RCC 7860 (cell line): ENCODE data around the gene TRIM40.

Experiments
- DNase-seq: peaks from one replicate; pipeline ENCODE4 v3.0.0-alpha.2; 2015; ENCODE audit warnings: low spot score
- FAIRE-seq: peaks from 2 replicates; lab custom pipeline; 2012; peaks lifted over from hg19 to GRCh38; lab: Jason Lieb, UNC

Gene TRIM40

DNA sequence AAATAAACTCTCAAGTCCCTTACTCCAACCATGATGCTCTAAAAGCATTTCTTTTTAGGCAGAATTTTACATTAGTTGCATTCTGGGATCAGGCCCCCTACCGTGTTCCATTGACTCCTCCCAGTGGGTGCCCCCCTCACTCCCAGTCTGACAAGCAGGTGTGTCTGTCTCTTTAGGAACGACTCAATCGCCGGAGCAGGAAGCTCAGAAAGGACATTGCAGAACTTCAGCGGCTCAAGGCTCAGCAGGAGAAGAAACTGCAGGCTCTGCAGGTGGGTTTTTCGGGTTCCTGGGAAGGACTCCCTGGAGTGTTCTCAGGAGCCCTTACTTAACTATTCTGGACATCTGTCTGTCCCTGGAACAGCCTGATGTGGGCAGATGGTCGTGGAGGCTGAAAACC lies 9.9 kb downstream of the TRIM40 start:
- FAIRE-seq (no peak), DNase-seq (no peak)

DNA sequence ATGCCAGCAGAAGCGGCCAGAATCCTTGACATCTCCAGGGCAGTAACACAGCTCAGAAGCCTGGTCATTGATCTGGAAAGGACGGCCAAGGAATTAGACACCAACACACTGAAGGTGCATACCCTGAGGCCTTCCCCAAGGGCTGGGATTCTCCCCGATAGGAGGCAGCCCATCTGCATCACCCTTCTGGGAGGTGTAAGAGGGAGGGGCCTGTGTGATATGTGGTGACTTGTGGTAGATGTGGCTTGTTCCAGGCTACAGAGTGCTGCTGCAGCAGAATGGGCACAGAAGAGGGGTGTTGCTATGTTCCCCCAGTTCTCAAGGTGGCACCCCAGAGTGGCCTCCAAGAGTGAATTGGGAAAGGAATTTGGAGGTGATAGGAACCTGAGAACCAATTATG lies 11.2 kb downstream of the TRIM40 start:
- no peak for FAIRE-seq
- DNase-seq: no peak

DNA sequence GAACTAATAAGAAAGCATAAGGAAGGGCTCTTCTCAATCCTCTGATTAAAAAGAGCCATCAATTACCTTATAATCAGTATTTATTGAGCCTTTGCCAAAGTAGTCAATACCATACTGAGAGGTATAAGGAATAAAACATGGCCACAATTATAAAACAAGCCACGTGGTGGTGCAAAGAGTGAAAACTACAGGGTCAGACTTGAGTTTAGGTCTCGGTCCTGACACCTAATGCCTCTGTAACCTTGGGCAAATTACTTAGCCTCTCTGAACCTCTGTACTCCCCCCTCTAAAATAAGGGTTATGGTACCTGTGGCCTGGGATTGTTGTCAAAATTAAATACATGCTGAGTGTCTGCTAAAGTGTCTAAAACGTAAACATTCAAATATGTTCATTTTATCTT lies 13.3 kb downstream of the TRIM40 start:
- FAIRE-seq (no peak), DNase-seq (no peak)

DNA sequence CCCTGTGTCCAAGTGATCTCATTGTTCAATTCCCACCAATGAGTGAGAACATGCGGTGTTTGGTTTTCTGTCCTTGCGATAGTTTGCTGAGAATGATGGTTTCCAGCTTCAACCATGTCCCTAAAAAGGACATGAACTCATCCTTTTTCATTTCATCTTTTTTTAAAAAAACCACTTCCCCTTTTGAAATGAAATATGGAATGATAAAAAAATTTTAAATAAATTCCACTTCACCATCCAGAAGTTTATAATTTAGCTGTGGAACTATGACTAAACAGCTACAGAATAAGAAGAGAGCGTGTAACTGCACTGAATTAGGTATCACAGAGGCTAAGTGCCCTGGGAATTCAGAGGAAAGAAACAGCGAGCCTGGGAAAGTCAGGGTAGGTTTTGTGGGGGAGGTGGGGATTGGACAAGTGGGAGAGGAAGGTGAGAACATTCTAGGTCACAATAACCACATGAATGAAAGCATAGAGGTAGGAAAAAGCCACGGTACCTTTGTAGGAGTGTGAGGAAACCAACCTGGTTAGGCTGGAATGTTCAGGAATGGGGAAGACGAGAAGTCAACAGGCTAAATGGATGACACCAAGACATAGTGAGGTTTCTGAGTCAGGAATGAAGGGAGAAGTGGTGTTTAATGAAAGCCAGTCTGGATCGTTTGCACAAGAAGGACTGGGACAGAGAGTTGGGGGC lies 14.1 kb downstream of the TRIM40 start:
- no peak for FAIRE-seq
- DNase-seq: no peak

DNA sequence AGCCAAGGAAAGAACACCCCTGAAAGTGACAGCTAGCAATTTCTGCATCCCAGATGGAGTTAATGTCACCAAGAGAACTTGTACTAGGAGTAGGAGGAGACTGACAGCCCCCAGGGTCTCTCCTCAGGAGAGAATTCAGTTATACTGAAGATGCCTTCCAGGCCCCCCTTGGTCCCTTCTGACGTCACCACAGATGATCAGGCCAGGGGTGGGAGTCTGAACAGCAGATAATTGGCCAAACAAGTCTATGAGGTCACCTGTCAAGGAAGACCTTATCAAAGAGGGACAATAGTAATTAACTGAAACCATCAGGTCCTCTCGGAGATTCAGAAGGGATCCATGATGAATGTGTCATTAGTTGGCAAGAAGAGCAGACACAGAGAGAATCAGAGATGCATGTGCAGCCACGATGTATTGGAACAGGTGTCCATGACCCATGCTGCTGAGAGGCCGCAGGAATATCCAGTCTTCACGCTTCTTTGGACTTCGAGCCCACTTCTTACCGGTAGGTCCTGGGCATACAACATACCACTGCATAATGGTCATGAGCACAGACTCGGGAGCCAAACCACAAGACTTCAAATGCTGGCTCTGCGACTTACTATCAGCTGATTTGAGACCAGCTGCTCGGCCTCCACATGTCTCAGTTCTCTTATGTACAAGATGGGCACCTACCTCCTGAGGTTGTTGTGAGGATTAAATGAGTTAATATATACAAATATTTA lies 14.9 kb downstream of the TRIM40 start:
- FAIRE-seq (peak; percentile 82), DNase-seq (peak; percentile 69)

DNA sequence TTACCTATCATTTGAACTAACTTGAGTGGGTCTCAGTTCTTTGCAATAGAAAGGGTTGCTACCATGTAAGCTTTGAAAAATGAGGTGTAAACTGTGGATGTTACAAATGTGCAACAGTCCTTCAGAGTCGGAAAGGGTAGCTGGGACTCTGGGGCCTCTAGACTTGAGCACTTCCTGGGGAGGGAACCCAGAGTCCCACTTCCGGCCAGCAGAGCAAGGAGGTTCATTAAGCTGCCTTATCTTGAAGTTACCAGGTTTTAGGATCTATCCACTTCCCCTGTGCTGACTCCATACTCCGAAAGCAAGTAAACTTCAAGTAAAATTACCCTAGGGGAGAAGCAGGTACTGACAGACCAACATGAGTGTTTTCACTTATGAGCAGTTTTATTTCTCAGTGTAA lies 15.6 kb downstream of the TRIM40 start:
- FAIRE-seq (no peak), DNase-seq (no peak)

DNA sequence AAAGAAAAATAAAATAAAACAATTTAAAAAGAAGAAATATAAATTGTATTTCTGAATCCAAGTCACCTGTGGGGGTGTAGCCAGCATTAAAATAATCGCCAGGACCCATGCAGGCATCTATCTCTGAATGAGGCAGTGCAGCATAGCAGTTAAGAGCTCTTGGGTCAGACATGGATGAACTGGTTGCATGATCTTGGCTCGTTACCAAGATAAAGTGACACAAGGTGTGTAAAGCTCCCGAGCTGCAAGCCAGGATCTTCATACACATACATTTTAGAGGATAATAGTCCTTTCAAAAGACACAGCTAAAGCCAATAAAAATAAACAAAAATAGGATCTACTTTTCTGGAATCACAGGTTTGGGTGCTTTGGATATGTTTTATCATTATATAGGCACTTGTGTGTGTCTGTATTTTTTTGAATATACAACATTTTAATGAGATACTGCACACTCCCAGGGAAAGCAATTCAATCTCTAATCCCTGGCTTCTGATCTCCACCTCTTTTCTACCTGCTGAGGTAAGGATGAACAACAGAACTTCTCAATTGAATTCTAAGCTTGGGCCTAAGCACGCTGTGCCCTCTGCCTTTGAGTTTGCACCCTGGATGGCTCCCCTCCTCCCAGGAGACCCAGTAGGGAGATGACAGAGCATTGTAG lies 16.2 kb downstream of the TRIM40 start:
- FAIRE-seq (no peak), DNase-seq (no peak)

DNA sequence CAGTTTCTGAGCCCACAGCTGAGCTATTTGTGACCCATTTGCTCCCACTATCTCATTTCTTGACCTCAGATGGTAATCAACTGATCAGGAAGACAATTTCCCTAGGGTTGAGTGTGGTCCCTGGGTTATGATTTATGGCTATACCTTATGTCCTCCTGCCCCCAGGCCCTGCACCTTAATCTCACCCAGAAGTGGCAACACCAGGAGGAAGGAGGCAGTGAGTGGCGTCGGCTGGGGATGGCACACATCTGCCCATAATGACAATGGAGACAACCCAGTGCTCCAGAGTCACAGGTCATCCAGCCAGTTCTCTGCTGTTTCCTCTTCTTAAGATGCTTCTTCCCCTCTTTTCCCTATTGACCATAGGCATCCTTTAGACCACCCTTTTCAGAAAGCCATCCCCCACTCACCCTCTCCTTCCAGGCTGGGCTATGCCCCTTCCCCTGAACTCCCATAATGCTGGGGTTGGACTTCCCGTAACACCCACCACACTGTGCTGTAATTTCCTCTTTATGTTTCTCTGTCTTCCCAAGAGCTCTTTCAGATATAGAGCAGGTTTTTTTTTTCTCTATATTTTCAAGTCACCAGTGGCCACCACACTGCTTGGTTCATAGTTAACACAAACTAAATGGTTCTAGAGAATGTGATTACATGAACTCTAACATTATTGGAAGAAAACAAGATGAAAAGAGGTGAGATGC lies 17.1 kb downstream of the TRIM40 start:
- DNase-seq: no peak
- FAIRE-seq: no peak

DNA sequence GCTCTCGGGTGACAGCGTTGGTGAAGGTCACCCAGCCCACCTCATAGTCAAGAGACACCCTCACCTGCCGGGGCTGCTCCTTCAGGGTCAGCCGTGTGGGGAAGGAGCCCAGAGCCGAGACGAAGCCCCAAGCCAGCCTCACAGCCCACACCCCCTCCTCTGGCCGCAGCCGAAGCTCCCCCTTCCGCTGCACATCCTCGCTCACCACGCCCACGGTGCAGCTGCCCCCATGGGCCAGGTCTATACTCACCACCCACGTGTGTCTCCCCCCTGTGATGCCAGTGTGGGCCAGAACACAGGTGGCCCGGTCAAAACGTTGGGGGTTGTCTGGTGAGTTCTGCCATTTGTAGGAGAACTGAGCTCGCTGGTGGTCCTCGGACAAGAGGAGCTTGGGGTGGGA lies 18.1 kb downstream of the TRIM40 start:
- FAIRE-seq (no peak), DNase-seq (no peak)

DNA sequence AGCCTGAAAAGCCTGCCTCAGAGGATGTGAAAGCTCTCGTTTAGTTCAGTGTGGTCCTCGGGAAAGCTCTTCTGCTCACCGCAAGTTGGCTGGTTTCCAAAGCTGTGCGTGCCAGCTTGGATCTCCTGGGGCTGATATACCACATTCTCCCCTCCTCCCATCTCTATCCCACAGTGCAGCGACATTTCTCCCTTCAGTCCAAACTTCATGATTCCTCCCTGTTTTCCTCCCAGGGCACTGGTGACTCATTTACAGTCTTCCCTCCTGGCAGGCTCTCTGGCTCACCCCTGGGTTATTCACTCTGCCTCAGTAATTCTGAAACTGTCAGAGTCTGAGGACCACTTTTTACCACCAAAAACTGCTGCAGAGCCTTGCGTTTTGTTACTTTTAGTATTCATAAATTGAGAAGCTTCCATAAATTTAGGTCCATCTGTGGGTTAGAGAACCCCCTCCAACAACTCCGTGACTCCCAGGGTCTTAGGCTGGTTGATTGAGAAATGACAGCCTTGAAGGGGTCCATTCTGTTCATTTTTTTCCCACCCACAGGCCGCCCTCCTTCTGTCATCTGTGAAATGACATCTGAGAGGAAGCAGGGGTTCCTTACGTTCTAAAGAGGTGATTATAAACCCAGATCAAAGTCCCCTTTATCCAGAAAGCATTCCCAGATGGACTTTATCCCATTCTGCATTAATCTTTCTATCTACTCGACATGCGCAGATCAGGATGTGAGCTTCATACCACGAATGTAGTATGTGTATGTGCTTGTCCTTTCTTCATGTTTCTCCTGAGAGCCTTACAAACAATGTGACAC lies 19.0 kb downstream of the TRIM40 start:
- peak; percentile 92 for DNase-seq
- FAIRE-seq: peak; percentile 96

DNA sequence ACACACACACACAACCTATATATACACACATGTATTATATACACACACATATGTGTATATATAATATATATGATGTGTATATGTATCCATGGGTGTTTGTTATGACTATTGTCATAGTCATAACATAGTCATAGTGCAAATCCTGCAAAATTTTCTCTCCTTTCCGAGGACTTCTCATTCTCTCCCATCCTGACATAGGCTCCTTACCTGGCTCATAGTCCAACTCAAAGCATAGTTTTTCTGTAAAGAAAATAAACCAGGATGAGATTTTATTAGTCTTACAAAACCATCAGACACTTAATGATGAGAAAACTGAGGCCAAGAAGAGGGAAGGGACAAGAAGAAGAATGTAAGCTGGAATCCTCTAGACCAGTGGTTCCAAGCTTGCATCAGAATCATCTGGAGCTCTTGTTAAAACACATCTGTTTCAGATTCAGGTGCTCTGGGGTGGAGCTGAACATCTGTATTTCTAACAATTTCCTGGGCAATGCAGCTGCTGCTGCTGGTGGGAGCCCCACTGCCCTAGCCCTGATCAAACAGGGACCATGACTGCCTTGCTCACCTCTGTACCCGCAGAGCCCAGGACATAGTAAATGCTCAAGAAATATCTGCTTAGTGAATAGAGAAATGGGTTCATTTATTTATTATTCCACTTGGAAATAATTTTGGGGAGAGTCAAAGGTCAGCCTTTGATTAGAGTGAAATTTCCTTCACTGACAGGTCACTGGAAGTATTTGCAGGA lies 19.8 kb downstream of the TRIM40 start:
- FAIRE-seq: no peak

DNA sequence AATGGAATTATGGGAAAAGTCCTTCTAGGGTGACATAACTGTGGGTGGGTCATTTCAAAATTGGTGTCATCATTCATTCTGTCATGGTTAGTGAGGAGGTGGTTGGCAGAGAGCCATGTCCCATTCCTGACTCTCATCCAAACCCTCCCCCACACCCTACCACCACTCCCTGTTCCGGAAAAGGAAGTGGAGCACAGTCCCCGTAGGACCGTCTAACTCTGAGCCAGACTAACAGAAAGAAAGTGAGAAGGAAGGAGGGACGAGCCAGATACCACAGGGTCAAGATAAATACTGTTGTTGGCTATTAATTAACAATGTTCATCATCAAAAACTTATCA lies 20.3 kb downstream of the TRIM40 start:
- FAIRE-seq: peak; percentile 90
- peak; percentile 85 for DNase-seq

More for the DNA sequence above, 19.8 kb downstream of the TRIM40 start:
- DNase-seq: no peak

DNA sequence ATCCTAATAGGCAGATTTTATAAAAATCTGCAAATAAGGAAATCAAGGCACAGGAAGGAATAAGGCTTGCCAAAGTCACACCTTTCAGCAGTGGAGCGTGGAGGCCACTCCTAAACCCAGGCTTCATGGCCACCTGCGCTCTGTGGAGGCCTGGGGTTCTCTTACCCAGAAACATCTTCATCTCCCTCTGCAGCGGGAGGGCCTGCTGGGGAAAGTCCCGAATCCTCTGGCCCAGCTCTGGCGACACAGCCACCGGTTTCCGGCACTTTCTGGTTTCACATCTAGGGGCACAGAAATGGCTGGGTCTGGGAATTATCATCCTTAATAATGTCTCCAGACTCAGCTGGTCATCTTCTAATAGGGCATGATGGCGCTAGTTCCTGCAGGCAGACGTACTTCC lies 20.8 kb downstream of the TRIM40 start:
- DNase-seq (no peak), FAIRE-seq (no peak)

DNA sequence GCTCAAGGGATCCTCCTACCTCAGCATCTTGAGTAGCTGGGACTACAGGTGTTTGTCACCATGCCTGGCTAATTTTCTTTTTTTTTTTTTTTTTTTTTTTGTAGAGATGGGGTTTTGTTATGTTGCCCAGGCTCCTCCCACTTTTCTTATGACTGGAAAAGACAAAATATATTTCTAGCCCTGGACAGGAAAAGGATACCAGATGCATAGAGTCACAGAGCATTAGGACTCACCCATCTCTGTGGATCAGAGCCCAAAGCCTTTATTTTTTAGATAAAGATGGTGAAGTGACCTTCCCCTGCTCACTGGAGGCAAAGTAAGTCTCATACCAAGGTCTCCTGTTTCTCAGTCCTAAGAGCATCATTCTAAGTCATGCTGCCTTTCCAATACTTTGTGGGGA lies 21.6 kb downstream of the TRIM40 start:
- no peak for DNase-seq
- no peak for FAIRE-seq

DNA sequence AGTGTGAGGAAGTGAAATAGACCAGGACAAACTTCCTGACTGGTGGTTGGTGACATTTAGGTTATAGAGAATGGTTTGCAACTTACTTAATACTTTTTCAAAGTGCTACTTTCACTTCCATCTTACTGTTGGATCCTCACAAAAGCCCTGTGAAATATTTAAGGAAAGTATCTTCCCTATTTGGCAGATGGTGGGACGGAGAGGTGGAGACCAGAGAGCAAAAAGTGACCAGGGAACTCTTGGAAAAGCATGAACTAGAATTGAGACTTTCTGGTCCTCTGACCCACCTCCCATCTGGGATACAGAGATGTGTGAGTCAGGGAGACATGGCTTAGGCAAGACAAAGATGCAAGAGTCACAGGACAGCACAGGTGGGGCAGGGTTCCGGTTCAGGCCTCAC lies 22.1 kb downstream of the TRIM40 start:
- DNase-seq (no peak), FAIRE-seq (no peak)

DNA sequence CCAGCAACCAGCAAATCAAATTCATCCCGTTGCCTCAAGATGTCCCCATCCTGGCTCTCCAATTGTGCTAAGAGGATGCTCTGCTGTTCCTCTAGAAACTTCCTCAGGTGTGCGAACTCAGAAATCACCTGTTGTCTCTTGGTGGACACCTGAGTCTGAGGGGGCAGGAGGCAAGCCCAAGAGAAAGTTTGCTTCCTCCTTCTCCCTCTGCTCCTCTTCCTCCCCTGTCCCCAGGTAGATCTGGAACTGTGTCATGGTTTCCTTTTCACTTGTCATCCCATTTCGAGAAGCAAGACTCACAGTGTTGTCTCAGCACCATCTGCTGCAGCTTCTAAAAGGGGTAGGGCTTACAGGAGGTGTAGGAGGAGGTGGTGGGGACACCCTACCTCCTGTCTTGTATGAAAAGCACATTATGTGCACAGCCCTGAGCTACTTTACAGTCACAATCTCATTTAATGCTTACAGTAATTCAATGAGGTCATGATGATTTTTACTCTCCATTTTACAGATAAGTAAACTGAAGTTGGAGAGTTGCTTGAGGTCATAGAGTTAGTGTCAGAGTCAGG lies 22.6 kb downstream of the TRIM40 start:
- FAIRE-seq: no peak
- DNase-seq: no peak

DNA sequence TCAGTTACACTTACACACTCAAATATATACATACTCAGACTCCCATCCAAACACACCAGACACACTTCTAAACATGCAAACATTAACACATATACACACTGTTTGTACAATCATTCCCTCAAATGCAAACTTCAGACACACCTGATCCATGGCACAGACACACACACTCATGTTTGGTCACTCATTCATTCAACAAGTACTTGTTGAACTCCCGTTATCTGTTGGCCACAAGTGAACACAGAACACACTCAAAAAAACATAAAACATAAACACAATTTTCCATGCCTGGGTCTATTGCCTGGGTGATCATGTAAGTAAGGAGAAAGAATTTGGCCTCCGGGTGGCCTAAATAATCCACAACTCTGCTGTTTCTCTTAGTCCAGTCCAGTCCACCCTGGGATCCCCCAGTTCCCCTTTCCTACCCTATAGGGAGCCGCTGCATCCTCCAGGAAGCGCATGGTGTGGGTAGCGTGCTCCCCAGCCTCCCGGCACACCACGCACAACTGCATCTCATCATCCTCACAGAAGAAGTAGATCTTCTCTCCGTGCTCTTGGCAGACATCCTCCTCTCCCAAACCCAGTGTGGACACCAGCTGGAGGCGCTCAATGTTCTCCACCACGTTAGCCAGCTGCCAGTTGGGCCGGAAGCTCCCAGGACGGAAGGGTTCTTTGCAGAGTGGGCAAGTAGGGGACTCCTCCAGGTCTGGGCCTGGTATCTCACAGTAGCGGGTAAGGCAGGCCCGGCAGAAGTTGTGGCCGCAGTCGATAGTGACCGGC lies 24.3 kb downstream of the TRIM40 start:
- no peak for DNase-seq
- no peak for FAIRE-seq

DNA sequence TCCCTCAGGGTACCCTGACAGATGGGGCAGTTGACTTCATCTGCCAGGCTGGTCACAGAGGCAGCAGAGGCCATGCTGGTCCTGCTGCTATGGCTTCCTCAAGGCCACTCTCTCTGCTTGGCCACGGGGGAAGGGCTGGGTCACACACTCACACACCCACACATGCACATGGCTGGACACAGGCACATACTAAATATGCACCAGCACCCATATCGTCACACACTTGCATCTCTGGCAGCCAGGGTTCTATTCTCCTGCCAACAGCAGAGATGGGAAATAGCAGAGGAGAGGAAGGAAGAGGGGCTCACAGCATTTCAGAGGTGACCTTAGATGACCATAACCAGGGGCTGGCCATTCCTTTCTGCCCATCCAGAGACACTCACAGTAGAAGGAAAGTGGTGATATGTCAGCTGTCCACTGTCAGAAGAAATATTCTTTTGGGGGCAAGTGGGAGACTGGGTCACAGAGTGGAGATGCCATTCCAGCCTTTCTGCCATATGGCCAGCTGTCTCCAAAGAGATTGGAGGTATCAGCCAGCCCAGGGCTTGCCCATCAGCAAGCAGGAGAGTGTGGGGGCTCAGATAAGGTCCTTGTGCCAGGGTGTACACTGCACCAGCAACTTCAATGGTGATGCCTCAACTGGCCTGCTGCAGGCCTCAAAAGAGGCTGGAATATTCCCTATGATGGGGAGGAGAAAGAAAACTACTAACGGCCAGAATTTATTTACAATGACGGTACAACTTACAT lies 25.0 kb downstream of the TRIM40 start, which contains the start of gene TRIM10:
Gene TRIM10, minus strand, starts transcription at position 427 of the 747 bp plus-strand sequence. Its CDS starts 353 bp downstream, at position 74.
- FAIRE-seq (no peak), DNase-seq (no peak)
